NAMALWA (cell line): ENCODE measurements around the gene MYO7B.

Experiments
- DNase-seq: peaks from one replicate; pipeline ENCODE4 v3.0.0-alpha.2; 2015; ENCODE audit warnings: low spot score

MYO7B gene

GRCh38 chr2:127535422-127535901, at the start of gene MYO7B:
Gene MYO7B (plus strand): TSS chr2:127535683. CDS start chr2:127559723, 24,040 bp downstream.
- peak; percentile 51 for DNase-seq

DNA sequence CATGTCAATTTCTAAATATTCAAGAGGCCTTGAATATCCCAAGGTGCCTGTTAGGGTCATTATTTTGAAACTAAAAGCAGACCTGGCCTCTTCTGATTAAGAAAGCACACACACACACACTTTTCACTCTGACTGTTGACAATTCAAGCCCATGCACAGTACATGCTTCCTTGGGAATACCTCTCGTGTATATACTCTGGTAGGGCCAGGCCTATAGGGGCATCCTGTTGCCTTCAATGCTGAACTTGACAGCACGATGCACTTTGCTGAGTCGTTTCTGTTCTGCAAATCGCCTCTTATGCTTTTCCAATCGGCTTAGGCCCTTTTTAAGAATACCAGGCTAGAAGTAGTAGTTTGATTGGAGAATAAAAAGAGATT, 49.8 kb upstream of the MYO7B start:
- DNase-seq: no peak

DNA sequence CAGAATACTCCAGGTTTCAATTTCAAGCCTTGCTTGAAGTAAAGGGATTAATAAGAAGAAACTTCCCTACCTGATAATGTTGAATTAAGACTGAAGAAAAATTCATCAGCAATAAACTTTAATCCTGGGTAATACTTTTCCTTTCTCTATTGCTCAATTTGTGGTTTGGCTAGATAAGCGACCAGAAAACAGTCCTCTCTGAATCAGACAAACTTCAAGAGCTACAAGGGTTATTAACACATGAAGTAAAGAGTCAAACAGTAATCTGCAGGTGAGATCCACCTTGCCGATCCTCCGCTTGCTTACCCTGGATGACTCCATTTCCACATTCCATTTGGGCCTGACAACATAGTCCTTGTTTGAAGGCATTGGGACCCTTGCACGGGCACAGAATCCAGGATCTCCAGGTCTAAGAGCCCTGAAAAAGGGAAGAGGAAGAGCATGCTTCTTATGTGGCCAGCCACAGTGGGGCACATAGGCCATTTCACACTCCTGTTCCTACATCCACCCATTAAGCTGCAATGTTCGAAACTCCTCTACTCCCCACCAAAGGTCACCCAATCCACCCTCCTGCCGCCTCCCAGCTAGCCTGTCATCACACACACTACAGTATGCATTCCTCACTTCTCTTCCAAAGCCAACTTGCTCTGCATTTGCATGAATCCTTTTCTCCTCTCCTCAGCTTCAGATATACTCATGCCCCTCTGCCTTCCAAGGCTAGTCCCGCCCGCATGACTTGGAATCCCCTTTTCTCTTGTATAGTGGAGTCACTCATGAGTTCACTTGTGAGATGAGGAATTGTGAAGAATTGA, 49.0 kb upstream of the MYO7B start:
- DNase-seq: no peak

DNA sequence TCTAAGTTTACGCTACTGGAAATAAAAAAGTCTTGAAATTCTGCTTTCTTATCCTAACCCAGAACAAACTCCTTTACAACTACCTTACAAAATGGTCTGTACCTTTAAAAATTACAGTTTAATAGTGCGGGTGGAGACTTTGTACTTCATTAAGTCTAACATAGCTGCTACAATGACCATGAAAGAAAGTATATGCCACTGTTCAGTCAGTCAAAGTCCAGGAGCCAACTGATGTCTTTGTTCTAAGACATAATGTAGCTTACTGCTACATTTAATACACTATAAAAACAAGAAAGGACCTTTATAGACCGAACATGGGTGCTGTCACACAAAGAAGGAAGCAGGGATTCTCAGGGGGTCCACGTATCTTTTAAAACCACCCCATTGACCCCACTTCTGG, 45.2 kb upstream of the MYO7B start:
- DNase-seq: no peak

DNA sequence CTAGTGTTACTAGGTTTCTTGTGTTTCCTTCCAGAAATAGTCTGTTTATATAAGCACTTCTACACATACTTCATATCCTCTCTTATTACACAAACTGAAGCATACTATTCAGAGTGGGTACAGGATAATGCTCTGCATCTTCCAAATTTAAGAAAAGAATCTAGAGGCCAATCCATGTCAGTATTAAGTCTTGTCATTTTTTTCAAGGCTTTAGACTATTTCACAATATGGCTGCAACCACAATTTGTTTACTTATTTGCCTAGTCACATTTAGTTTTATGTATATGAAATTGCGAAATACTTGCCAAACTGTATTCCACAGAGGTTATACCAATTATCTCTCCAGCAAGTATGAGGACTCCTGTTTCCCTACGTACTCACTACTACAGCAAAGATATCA, 37.1 kb upstream of the MYO7B start:
- no peak for DNase-seq

- no peak for DNase-seq
Measured at GRCh38 chr2:127503491-127503890, 32.0 kb upstream of the MYO7B start.

GRCh38 chr2:127504552-127505430, 30.7 kb upstream of the MYO7B start:
- no peak for DNase-seq

- no peak for DNase-seq
Measured at GRCh38 chr2:127506510-127506909, 29.0 kb upstream of the MYO7B start.

GRCh38 chr2:127508023-127508630, 27.4 kb upstream of the MYO7B start:
- no peak for DNase-seq

- DNase-seq: no peak
Measured at GRCh38 chr2:127508631-127509034, 26.9 kb upstream of the MYO7B start.

DNA sequence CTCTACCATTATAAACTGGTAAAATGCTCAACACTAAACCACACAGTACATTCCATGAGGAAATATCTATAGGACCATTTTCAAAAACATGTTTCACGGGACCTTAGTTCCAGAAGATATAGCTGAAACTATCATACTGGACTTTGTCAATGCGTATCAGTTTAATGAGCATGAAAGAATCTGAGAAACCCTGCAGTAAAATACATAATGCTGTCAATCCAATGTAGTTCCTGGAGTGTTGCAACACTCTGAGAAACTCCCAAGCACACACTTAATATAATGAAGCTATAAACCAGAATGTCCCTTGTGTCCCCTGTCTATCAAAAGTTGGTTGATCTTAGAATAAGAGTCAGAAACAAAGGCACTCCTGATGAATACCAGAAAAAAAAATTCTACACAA, 25.4 kb upstream of the MYO7B start:
- DNase-seq: no peak

GRCh38 chr2:127511090-127511695, 24.3 kb upstream of the MYO7B start:
- no peak for DNase-seq

DNA sequence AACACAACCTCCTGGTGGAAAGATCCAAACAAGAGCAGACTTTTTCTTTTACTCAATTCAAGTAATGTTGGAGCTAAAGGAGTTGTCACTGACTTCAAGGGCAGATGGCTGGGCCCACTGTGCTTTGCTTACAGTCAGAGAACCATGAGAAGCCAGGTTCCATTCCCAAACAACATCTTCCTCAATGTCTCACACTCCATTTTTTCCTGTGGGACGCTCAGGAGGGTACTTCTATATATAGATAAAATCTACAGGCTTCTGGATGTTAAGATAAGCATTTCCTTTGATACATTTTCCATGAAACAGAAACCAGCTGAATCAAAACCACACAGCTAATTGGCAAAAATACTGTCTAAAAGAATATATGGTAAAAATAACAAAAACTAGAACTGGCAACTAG, 23.6 kb upstream of the MYO7B start:
- no peak for DNase-seq

GRCh38 chr2:127512362-127512761, 23.1 kb upstream of the MYO7B start:
- DNase-seq: no peak

GRCh38 chr2:127514076-127514475, 21.4 kb upstream of the MYO7B start:
- no peak for DNase-seq

GRCh38 chr2:127514485-127514884, 21.0 kb upstream of the MYO7B start:
- DNase-seq: no peak

- no peak for DNase-seq
Measured at GRCh38 chr2:127515383-127515915, 20.0 kb upstream of the MYO7B start.

GRCh38 chr2:127516041-127516762, 19.3 kb upstream of the MYO7B start:
- DNase-seq: no peak

DNA sequence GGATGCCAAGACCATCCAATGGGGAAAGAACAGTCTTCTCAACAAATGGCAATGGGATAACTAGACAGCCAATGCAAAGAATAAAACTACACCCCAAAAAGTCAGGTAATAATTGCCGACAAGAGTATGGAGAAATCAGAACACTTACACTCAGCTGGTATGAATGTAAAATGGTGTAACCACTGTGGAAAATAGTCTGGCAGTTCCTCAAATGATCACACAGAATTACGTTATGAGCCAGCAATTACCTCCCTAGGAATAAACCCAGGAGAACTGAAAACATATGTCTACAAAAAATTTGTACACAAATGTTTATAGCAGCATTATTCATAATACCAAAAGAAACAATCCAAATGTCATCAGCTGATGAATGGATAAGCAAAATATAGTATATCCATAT, 18.0 kb upstream of the MYO7B start:
- no peak for DNase-seq

- DNase-seq: no peak
Measured at GRCh38 chr2:127520424-127520823, 15.1 kb upstream of the MYO7B start.

- DNase-seq: no peak
Measured at GRCh38 chr2:127523269-127523939, 12.1 kb upstream of the MYO7B start.
